H9 (cell line): ENCODE measurements around the gene CFAP69. TPM values are rescaled to one million over a fixed set of nuclear protein-coding genes. Genes with fewer than 3 reads are reported as not detected.

ENCODE experiments used
- DNase-seq: peaks from one replicate; pipeline ENCODE4 v3.0.0-alpha.2; 2017
- H2AFZ ChIP-seq: one replicate; pipeline ENCODE4 v1.6.1; 2013; ENCODE audit warnings: mild to moderate bottlenecking, low read length, control low read depth, moderate library complexity
- H2AK5ac ChIP-seq: 2 replicates; pipeline ENCODE4 v1.6.1; 2013; ENCODE audit warnings: low read length, control low read depth, mixed read lengths; ENCODE audit not compliant: insufficient read length
- H2BK120ac ChIP-seq: one replicate; pipeline ENCODE4 v1.6.1; 2013; ENCODE audit warnings: low read depth, mild to moderate bottlenecking, low read length, control low read depth, inconsistent platforms; ENCODE audit not compliant: poor library complexity, severe bottlenecking
- H2BK12ac ChIP-seq: 2 replicates; pipeline ENCODE4 v1.6.1; 2013; ENCODE audit warnings: low read length, control low read depth, mixed read lengths, low read depth; ENCODE audit not compliant: insufficient read length
- H2BK15ac ChIP-seq: 2 replicates; pipeline ENCODE4 v1.6.1; 2013; ENCODE audit warnings: low read depth, low read length, control low read depth
- H2BK20ac ChIP-seq: one replicate; pipeline ENCODE4 v1.6.1; 2013; ENCODE audit warnings: low read depth, mild to moderate bottlenecking, low read length, control low read depth, inconsistent platforms; ENCODE audit not compliant: poor library complexity, severe bottlenecking
- H2BK5ac ChIP-seq: 2 replicates; pipeline ENCODE4 v1.6.1; 2013; ENCODE audit warnings: low read length, control low read depth, mixed read lengths; ENCODE audit not compliant: insufficient read length
- H3K14ac ChIP-seq: 2 replicates; pipeline ENCODE4 v1.6.1; 2013; ENCODE audit warnings: low read length, control low read depth; ENCODE audit not compliant: insufficient read depth
- H3K18ac ChIP-seq: 2 replicates; pipeline ENCODE4 v1.6.1; 2013; ENCODE audit warnings: low read depth, mild to moderate bottlenecking, mixed read lengths, low read length, control low read depth; ENCODE audit not compliant: insufficient read length
- H3K23ac ChIP-seq: 2 replicates; pipeline ENCODE4 v1.6.1; 2013; ENCODE audit warnings: low read length, control low read depth, mixed read lengths, low read depth; ENCODE audit not compliant: insufficient read length
- H3K23me2 ChIP-seq: 2 replicates; pipeline ENCODE4 v1.6.1; 2013; ENCODE audit warnings: low read depth, mild to moderate bottlenecking, mixed read lengths, low read length, control low read depth; ENCODE audit not compliant: insufficient read length, poor library complexity, severe bottlenecking
- H3K27ac ChIP-seq: 2 replicates; pipeline ENCODE4 v1.5.1; 2013; ENCODE audit warnings: low read length, control low read depth, mixed read lengths, low read depth; ENCODE audit not compliant: insufficient read length
- H3K27me3 ChIP-seq: 2 replicates; pipeline ENCODE4 v1.6.1; 2013; ENCODE audit warnings: low read length, control low read depth, inconsistent platforms; ENCODE audit not compliant: insufficient read depth
- H3K4ac ChIP-seq: 2 replicates; pipeline ENCODE4 v1.6.1; 2013; ENCODE audit warnings: low read depth, mild to moderate bottlenecking, control low read depth, inconsistent platforms, low read length, moderate library complexity
- H3K4me1 ChIP-seq: 2 replicates; pipeline ENCODE4 v1.6.1; 2013; ENCODE audit warnings: low read length, control low read depth, inconsistent platforms; ENCODE audit not compliant: insufficient read depth
- H3K4me2 ChIP-seq: 2 replicates; pipeline ENCODE4 v1.6.1; 2013; ENCODE audit warnings: low read length, control low read depth, mixed read lengths; ENCODE audit not compliant: insufficient read length, insufficient read depth
- H3K56ac ChIP-seq: 2 replicates; pipeline ENCODE4 v1.6.1; 2013; ENCODE audit warnings: low read depth, mild to moderate bottlenecking, mixed read lengths, low read length, control low read depth; ENCODE audit not compliant: insufficient read length
- H3K79me1 ChIP-seq: 2 replicates; pipeline ENCODE4 v1.6.1; 2013; ENCODE audit warnings: low read depth, mild to moderate bottlenecking, moderate library complexity, low read length, control low read depth, inconsistent platforms; ENCODE audit not compliant: insufficient read depth, poor library complexity, severe bottlenecking
- H3K79me2 ChIP-seq: 2 replicates; pipeline ENCODE4 v1.6.1; 2013; ENCODE audit warnings: low read length, control low read depth, inconsistent platforms; ENCODE audit not compliant: insufficient read depth
- H3K9ac ChIP-seq: 2 replicates; pipeline ENCODE4 v1.6.1; 2013; ENCODE audit warnings: low read length, control low read depth, mixed read lengths; ENCODE audit not compliant: insufficient read length; ENCODE audit errors: extremely low read depth
- H3K9me3 ChIP-seq: one replicate; pipeline ENCODE4 v1.6.1; 2013; ENCODE audit warnings: low read depth, low read length, inconsistent platforms; ENCODE audit not compliant: control insufficient read depth
- H3T11ph ChIP-seq: one replicate; pipeline ENCODE4 v1.6.1; 2013; ENCODE audit warnings: mild to moderate bottlenecking, low read length, control low read depth, inconsistent platforms
- H4K20me1 ChIP-seq: one replicate; pipeline ENCODE4 v1.6.1; 2013; ENCODE audit not compliant: control insufficient read depth, insufficient read length, insufficient read depth
- H4K5ac ChIP-seq: 2 replicates; pipeline ENCODE4 v1.6.1; 2013; ENCODE audit warnings: low read depth, mild to moderate bottlenecking, mixed read lengths, low read length, control low read depth; ENCODE audit not compliant: insufficient read length
- H4K8ac ChIP-seq: replicated peaks from 2 replicates; pipeline ENCODE4 v1.6.1; 2013; ENCODE audit warnings: low read length, control low read depth, mixed read lengths, low read depth; ENCODE audit not compliant: insufficient read length
- H4K91ac ChIP-seq: 2 replicates; pipeline ENCODE4 v1.6.1; 2013; ENCODE audit warnings: low read depth, mild to moderate bottlenecking, moderate library complexity, mixed read lengths, low read length, control low read depth; ENCODE audit not compliant: insufficient read length
- H3K27ac Mint-ChIP-seq, 3 experiments: 2 replicates in 2 of 3; 3 replicates in 1 of 3; pipeline ENCODE4 v1.8.0; 2020 to 2021; ENCODE audit warnings: mixed read lengths in 3 of 3, mild to moderate bottlenecking in 1 of 3, moderate library complexity in 1 of 3
- H3K27me3 Mint-ChIP-seq: 2 replicates; pipeline ENCODE4 v1.8.0; 2021; ENCODE audit warnings: low read depth, mild to moderate bottlenecking, moderate library complexity, mixed read lengths
- H3K36me3 Mint-ChIP-seq, 3 experiments: 2 replicates in 2 of 3; 3 replicates in 1 of 3; pipeline ENCODE4 v1.8.0; 2020 to 2021; ENCODE audit warnings: low read depth in 3 of 3, mixed read lengths in 3 of 3; ENCODE audit not compliant: insufficient read depth in 1 of 3
- H3K4me1 Mint-ChIP-seq, 2 experiments: 2 replicates each; pipeline ENCODE4 v1.8.0; 2020; ENCODE audit warnings: mixed read lengths in 2 of 2
- H3K4me3 Mint-ChIP-seq, 2 experiments: 2 replicates in 1 of 2; 3 replicates in 1 of 2; pipeline ENCODE4 v1.8.0; 2020 to 2021; ENCODE audit warnings: mild to moderate bottlenecking in 2 of 2, mixed read lengths in 2 of 2, moderate library complexity in 1 of 2
- H3K9me3 Mint-ChIP-seq, 2 experiments: 2 replicates in 1 of 2; 3 replicates in 1 of 2; pipeline ENCODE4 v1.8.0; 2020; ENCODE audit warnings: mild to moderate bottlenecking in 2 of 2, mixed read lengths in 2 of 2, moderate library complexity in 1 of 2
- CTCF ChIP-seq: fragments of 200-600 bp; sonication (generic); conservative IDR thresholded peaks from 3 replicates; pipeline ENCODE4 v1.8.0; 2021; ENCODE audit warnings: antibody characterized with exemption, mild to moderate bottlenecking
- WGBS: extraction: QIAGEN DNeasy Blood & Tissue Kit; methylation state at CpG from one replicate; pipeline ENCODE4 v1.1.7; 2013; ENCODE audit warnings: missing lambda C conversion rate, low lambda C conversion rate, mixed read lengths; ENCODE audit not compliant: insufficient read length; ENCODE audit errors: extremely low coverage; 5-methylcytosine and 5-hydroxymethylcytosine counted together
- total RNA-seq: library from RNA; stranded (reverse); gene quantifications from 2 replicates; pipeline ENCODE4 v1.2.1, GENCODE V29; 2021

Gene CFAP69
- total RNA-seq, 1 experiment from 2014 or later = 2.9 TPM

- no peak for TF ChIP-seq CTCF
- no peak overlapping the region for H2BK120ac ChIP-seq
- no peak overlapping the region for H3K18ac ChIP-seq
- H2AK5ac ChIP-seq = no peak overlapping the region
- no peak overlapping the region for H3K4ac ChIP-seq
- DNase-seq = no peak
- H3K27ac Mint-ChIP-seq = no peak overlapping the region
- H3K56ac ChIP-seq = no peak overlapping the region
- no peak overlapping the region for H4K8ac ChIP-seq
- H2BK5ac ChIP-seq = no peak overlapping the region
- H3K79me2 ChIP-seq = no peaks in the 10 kb centered on the region
- H3K23me2 ChIP-seq = peaks cover 5% of the 10 kb centered on the region
- H3K9me3 Mint-ChIP-seq = no peaks in the 10 kb centered on the region
- H3K79me1 ChIP-seq = no peaks in the 10 kb centered on the region
- no peak overlapping the region for H3K9ac ChIP-seq
- no peak overlapping the region for H4K91ac ChIP-seq
- H3K27ac ChIP-seq = no peak overlapping the region
- H3K4me1 Mint-ChIP-seq = peaks cover 9% of the 10 kb centered on the region in 2 experiments
- no peak overlapping the region for H3K23ac ChIP-seq
- no peaks in the 10 kb centered on the region for H3K4me1 ChIP-seq
- H3K4me3 Mint-ChIP-seq = peak overlapping the region; percentile 59 to 79
- no peak overlapping the region for H2BK15ac ChIP-seq
- H3K9me3 ChIP-seq = no peaks in the 10 kb centered on the region
- peaks cover 66% of the 10 kb centered on the region for H3K27me3 Mint-ChIP-seq
- H3K36me3 Mint-ChIP-seq = no peaks in the 10 kb centered on the region; a peak in 1 of 7 replicates
- no peak overlapping the region for H2AFZ ChIP-seq
- H3T11ph ChIP-seq = no peak overlapping the region
- H2BK20ac ChIP-seq = no peak overlapping the region
- no peak overlapping the region for H2BK12ac ChIP-seq
- H3K14ac ChIP-seq = no peak overlapping the region
- no peaks in the 10 kb centered on the region for H4K20me1 ChIP-seq
- H4K5ac ChIP-seq = no peak overlapping the region
- H3K27me3 ChIP-seq = peaks cover 30% of the 10 kb centered on the region
- whole genome bisulfite sequencing = no CpG with 5 or more reads among the region's 7 CpGs
- peak overlapping the region; percentile 41 for H3K4me2 ChIP-seq
These were observed 75.4 kb downstream of the CFAP69 start for GRCh38 chr7:90320418-90320800.
